A673 (cell line): ENCODE data around the gene RGS3. TPM values are rescaled to one million over a fixed set of nuclear protein-coding genes. Genes with fewer than 3 reads are reported as not detected.
A peak's percentile ranks its signal among the peaks of the same experiment; 100 is the strongest.

Experiments used
- BruUV-seq: library from RNA; stranded (reverse); fragments of 400-500 nt; replicated peaks from 2 replicates; lab custom pipeline; 2021; lab: Mats Ljungman, UMichigan
- CTCF ChIA-PET: fragments of 300-600 bp; sonication (Branson Sonifier 250); formaldehyde crosslinking; loops from one replicate; lab custom pipeline; 2022; ENCODE audit warnings: antibody characterized with exemption; lab: Charles Lee
- POLR2A ChIA-PET: fragments of 300-600 bp; sonication (Branson Sonifier 250); formaldehyde crosslinking; loops from one replicate; lab custom pipeline; 2022; ENCODE audit warnings: antibody characterized with exemption; ENCODE audit not compliant: low non-redundant PET; lab: Charles Lee
- DNase-seq: peaks from one replicate; pipeline ENCODE4 v3.0.0-alpha.2; 2015; ENCODE audit warnings: low spot score
- H3K27ac ChIP-seq: fragments of 200-600 bp; sonication (generic); 2 replicates; pipeline ENCODE4 v1.5.1; 2016; ENCODE audit warnings: mixed run types, low read depth, mild to moderate bottlenecking, mixed read lengths, antibody characterized with exemption, low read length; ENCODE audit not compliant: poor library complexity, severe bottlenecking
- H3K27me3 ChIP-seq: fragments of 200-600 bp; sonication (generic); replicated peaks from 2 replicates; pipeline ENCODE4 v1.6.1; 2017; ENCODE audit warnings: mixed run types, low read depth, mild to moderate bottlenecking, mixed read lengths, antibody characterized with exemption, low read length; ENCODE audit not compliant: insufficient read depth, poor library complexity
- H3K36me3 ChIP-seq: fragments of 200-600 bp; sonication (generic); 2 replicates; pipeline ENCODE4 v1.6.1; 2016; ENCODE audit warnings: mixed run types, mild to moderate bottlenecking, mixed read lengths, antibody characterized with exemption, low read length; ENCODE audit not compliant: insufficient read depth, poor library complexity, severe bottlenecking
- H3K4me1 ChIP-seq: fragments of 200-600 bp; sonication (generic); 2 replicates; pipeline ENCODE4 v1.6.1; 2017; ENCODE audit warnings: mixed run types, mild to moderate bottlenecking, mixed read lengths, antibody characterized with exemption, low read length; ENCODE audit not compliant: insufficient read depth, poor library complexity, severe bottlenecking
- H3K4me3 ChIP-seq: fragments of 200-600 bp; sonication (generic); 2 replicates; pipeline ENCODE4 v1.5.1; 2016; ENCODE audit warnings: low read depth, mixed run types, mild to moderate bottlenecking, mixed read lengths, low read length; ENCODE audit not compliant: poor library complexity, severe bottlenecking
- H3K9me3 ChIP-seq: fragments of 200-600 bp; sonication (generic); 2 replicates; pipeline ENCODE4 v1.6.1; 2016; ENCODE audit warnings: mixed run types, low read depth, mild to moderate bottlenecking, mixed read lengths, antibody characterized with exemption, low read length; ENCODE audit not compliant: poor library complexity, severe bottlenecking
- CTCF ChIP-seq: fragments of 300-800, 200-600 bp; sonication (generic); conservative IDR thresholded peaks from 2 replicates; pipeline ENCODE4 v1.5.1; 2017; ENCODE audit warnings: low read depth, mild to moderate bottlenecking, antibody characterized with exemption, low read length, moderate library complexity, mixed read lengths
- EZH2 ChIP-seq: fragments of 200-600 bp; sonication (generic); IDR thresholded peaks from 2 replicates; pipeline ENCODE4 v1.6.1; 2017; ENCODE audit warnings: borderline replicate concordance, low read depth, mild to moderate bottlenecking, mixed read lengths, antibody characterized with exemption, low read length; ENCODE audit not compliant: poor library complexity, severe bottlenecking
- intact Hi-C: fragments of 100-400 bp; cut with micrococcal nuclease; formaldehyde crosslinking; loops from one replicate; pipeline ENCODE4 v1.10.0; 2022; ENCODE audit not compliant: unreplicated experiment
- total RNA-seq: library from RNA; stranded (reverse); gene quantifications from 2 replicates; pipeline ENCODE4 v1.2.3, GENCODE V29; 2021

RGS3 gene
- total RNA-seq, 1 experiment from 2014 or later = 19.2 TPM

GRCh38 chr9:113568081-113568435, 104.5 kb downstream of the RGS3 start:
- Histone ChIP-seq H3K27ac (no peak overlapping the region), H3K4me3 (no peak overlapping the region), H3K9me3 (no peaks in the 10 kb centered on the region), H3K36me3 (no peaks in the 10 kb centered on the region), H3K27me3 (no peaks in the 10 kb centered on the region), H3K4me1 (peaks cover 21% of the 10 kb centered on the region)
- no peak for DNase-seq
- intact Hi-C loops = loop anchor here (10.0 kb wide), 1 partner anchor 103 kb away; the partner anchor contains the start of gene RGS3
- TF ChIP-seq EZH2 (no peak), CTCF (no peak)
- POLR2A ChIA-PET = no interaction called here
- CTCF ChIA-PET = no interaction called here
- BruUV-seq = no TSS peak

- H3K27ac ChIP-seq = no peak overlapping the region
- BruUV-seq = no TSS peak
- intact Hi-C loops = loop anchor here (10.0 kb wide), 1 partner anchor 104 kb away; the partner anchor contains the start of gene RGS3
- H3K4me3 ChIP-seq = no peak overlapping the region
- H3K4me1 ChIP-seq = peaks cover 21% of the 10 kb centered on the region
- POLR2A ChIA-PET = no interaction called here
- no peaks in the 10 kb centered on the region for H3K9me3 ChIP-seq
- no peaks in the 10 kb centered on the region for H3K36me3 ChIP-seq
- CTCF ChIA-PET = no interaction called here
- DNase-seq = no peak
- H3K27me3 ChIP-seq = no peaks in the 10 kb centered on the region
- no peak for TF ChIP-seq CTCF
- no peak for TF ChIP-seq EZH2
Observed at GRCh38 chr9:113568571-113569321, 105.2 kb downstream of the RGS3 start.

- Histone ChIP-seq H3K4me3 (no peak overlapping the region), H3K27ac (no peak overlapping the region), H3K9me3 (no peaks in the 10 kb centered on the region), H3K27me3 (no peaks in the 10 kb centered on the region), H3K4me1 (peaks cover 19% of the 10 kb centered on the region), H3K36me3 (no peaks in the 10 kb centered on the region)
- no peak for TF ChIP-seq EZH2
- TF ChIP-seq CTCF = no peak
- CTCF ChIA-PET = no interaction called here
- no TSS peak for BruUV-seq
- intact Hi-C loops = loop anchor here (10.0 kb wide), 1 partner anchor 105 kb away; the partner anchor contains the start of gene RGS3
- DNase-seq = peak; percentile 35
- POLR2A ChIA-PET = no interaction called here
Observed at GRCh38 chr9:113569472-113570060, 106.0 kb downstream of the RGS3 start.
